Mesothelial cell of epicardium (in vitro differentiated cells): ENCODE measurements around the gene HSPA12A. TPM values are rescaled to one million over a fixed set of nuclear protein-coding genes. Genes with fewer than 3 reads are reported as not detected.

Experiments
- DNase-seq, 2 experiments: peaks; one replicate each; pipeline ENCODE4 v3.0.0; 2021; ENCODE audit warnings: low spot score in 2 of 2; ENCODE audit not compliant: unreplicated experiment in 2 of 2
- H3K27ac Mint-ChIP-seq: 2 replicates; pipeline ENCODE4 v1.8.0; 2021; ENCODE audit warnings: mixed read lengths
- H3K27me3 Mint-ChIP-seq: 2 replicates; pipeline ENCODE4 v1.8.0; 2021; ENCODE audit warnings: low read depth, mixed read lengths
- H3K36me3 Mint-ChIP-seq: 2 replicates; pipeline ENCODE4 v1.8.0; 2021; ENCODE audit warnings: mixed read lengths
- H3K4me1 Mint-ChIP-seq: 2 replicates; pipeline ENCODE4 v1.8.0; 2021; ENCODE audit warnings: mixed read lengths
- H3K4me3 Mint-ChIP-seq: 2 replicates; pipeline ENCODE4 v1.8.0; 2021; ENCODE audit warnings: mild to moderate bottlenecking, moderate library complexity, mixed read lengths
- H3K9me3 Mint-ChIP-seq: 2 replicates; pipeline ENCODE4 v1.8.0; 2021; ENCODE audit warnings: mixed read lengths
- CTCF ChIP-seq: fragments of 200-600 bp; sonication (generic); IDR thresholded peaks from one replicate; pipeline ENCODE4 v1.5.0; 2021; ENCODE audit warnings: antibody characterized with exemption; ENCODE audit not compliant: unreplicated experiment
- total RNA-seq: library from RNA; stranded (reverse); gene quantifications from 3 replicates; pipeline ENCODE4 v1.2.1, GENCODE V29; 2021

HSPA12A gene
- total RNA-seq, 1 donor from 2014 or later, result 11.8 TPM

DNA sequence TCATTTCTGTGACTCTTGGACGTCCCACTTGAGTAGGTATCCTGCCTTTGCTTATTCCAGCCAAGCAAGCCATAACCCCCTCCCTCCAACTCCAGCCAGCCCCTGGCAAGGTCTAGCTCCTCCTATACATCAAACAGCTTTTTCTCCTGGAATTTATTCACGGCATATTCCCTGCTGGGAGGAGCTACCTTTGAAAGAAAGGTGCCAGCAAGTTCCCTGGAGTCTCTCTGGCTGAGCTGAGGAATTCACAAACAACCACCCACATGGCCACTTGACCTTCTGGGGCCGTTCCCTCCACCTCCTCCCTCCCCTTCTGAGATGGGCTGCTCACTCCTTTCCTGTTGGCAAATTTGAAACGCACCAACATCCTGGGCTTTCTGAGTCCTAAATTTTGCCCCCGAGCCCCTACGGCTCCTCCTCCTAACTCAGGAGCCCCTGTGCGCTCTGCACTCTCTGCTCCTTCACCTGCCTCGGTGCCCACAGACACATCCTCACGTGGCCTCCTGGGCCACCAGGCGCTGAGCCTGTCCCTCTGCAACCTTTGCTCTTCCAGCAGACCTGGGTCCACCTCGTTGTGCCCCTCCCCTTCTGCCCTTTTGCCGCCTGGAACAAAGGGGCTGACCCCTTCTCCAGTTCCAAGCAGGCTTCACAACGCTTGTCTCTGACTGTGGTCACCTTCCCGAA lies 48.0 kb downstream of the HSPA12A start:
- no peak overlapping the region for H3K4me3 Mint-ChIP-seq
- H3K27ac Mint-ChIP-seq, result peak overlapping the region; percentile 17
- H3K36me3 Mint-ChIP-seq, result no peaks in the 10 kb centered on the region
- peaks cover 24% of the 10 kb centered on the region for H3K4me1 Mint-ChIP-seq
- H3K9me3 Mint-ChIP-seq, result no peaks in the 10 kb centered on the region
- peaks cover 37% of the 10 kb centered on the region for H3K27me3 Mint-ChIP-seq
- DNase-seq, result no peak
- TF ChIP-seq CTCF, result no peak

- peaks cover 22% of the 10 kb centered on the region for H3K27me3 Mint-ChIP-seq
- peaks cover 38% of the 10 kb centered on the region for H3K4me1 Mint-ChIP-seq
- TF ChIP-seq CTCF, result no peak
- H3K27ac Mint-ChIP-seq, result no peak overlapping the region
- no peak for DNase-seq
- no peaks in the 10 kb centered on the region for H3K36me3 Mint-ChIP-seq
- no peak overlapping the region for H3K4me3 Mint-ChIP-seq
- no peaks in the 10 kb centered on the region for H3K9me3 Mint-ChIP-seq
These were observed 50.1 kb downstream of the HSPA12A start for GRCh38 chr10:116692225-116692624.

- Mint-ChIP-seq H3K9me3 (no peaks in the 10 kb centered on the region), H3K27ac (no peak overlapping the region), H3K4me1 (peaks cover 38% of the 10 kb centered on the region), H3K36me3 (no peaks in the 10 kb centered on the region), H3K4me3 (no peak overlapping the region), H3K27me3 (peaks cover 17% of the 10 kb centered on the region)
- TF ChIP-seq CTCF, result no peak
- no peak for DNase-seq
These were observed 50.7 kb downstream of the HSPA12A start for GRCh38 chr10:116691635-116692034.

DNA sequence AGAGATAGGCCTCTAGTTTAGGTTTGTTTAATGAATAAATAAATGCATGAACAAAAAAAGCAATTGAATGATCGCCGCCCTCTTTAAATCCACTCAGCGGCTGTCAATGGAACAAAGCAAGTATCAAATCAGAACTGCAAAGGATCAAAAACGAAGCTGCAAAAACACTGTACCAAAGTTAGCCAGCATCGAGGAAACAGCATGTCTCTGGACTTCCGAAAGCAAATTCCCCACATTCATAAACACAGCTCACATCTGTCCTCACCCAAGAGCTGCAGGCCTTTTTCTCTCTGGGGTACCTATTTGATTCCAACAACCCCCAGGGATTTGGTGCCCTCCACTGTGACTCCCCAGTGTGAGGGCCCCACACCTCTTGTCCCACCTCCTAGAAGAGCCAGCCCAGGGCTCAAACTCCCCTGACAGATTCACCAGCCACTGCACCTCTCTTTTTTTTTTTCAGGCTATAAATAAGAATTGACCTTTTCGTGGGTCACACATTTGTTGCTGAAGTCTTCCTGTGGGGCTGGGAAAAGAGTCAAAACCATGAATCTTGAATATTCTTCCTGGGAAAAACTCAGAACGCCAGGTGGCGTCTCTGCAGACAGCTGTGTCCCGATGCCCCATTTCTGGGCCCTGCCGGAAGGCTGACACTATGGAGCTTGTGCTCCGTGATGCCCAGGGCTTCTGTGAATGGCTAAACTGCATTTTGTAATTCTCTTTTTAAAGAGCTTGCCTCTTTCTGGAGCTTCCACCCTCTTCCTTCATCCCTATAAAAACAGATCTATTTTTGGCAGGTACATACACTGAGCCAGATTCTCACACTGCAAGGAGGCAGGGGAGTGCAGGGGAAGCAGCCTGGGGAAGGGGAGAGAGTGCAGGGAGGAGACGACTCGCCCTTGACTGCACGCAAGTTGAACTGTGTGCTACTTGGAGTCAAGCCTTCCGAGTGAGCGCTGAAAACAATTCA lies 51.7 kb downstream of the HSPA12A start:
- Mint-ChIP-seq H3K27me3 (peaks cover 10% of the 10 kb centered on the region), H3K4me1 (peaks cover 38% of the 10 kb centered on the region), H3K36me3 (no peaks in the 10 kb centered on the region), H3K9me3 (no peaks in the 10 kb centered on the region), H3K4me3 (no peak overlapping the region), H3K27ac (no peak overlapping the region)
- TF ChIP-seq CTCF, result peak; percentile 31
- DNase-seq, result no peak

DNA sequence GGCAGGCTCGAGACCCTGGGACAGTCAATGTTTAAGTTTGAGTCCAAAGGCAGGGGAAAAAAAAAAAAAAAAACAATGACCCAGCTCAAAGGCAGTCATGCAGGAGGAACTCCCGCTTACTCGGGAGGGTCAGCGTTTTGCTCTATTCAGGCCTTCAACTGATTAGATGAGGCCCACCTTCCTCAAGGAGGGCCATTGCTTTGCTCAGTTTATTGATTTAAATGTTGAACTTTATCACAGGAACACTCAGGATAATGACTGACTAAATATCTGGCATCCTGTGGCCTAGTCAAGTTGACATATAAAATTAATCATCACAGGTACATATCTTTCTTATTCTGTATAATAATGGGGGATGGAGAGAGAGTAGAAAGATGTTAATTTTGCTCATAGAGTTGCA lies 52.6 kb downstream of the HSPA12A start:
- no peak overlapping the region for H3K27ac Mint-ChIP-seq
- H3K4me1 Mint-ChIP-seq, result peaks cover 38% of the 10 kb centered on the region
- H3K36me3 Mint-ChIP-seq, result no peaks in the 10 kb centered on the region
- H3K4me3 Mint-ChIP-seq, result no peak overlapping the region
- no peaks in the 10 kb centered on the region for H3K9me3 Mint-ChIP-seq
- TF ChIP-seq CTCF, result no peak
- no peak for DNase-seq
- H3K27me3 Mint-ChIP-seq, result peaks cover 5% of the 10 kb centered on the region
